ENCODE data around the gene N4BP2L2.

- no peak for TF ChIP-seq ZBTB8A (IDR thresholded peaks at IDR 0.05; ENCODE audit: partially characterized antibody)
- TF ChIP-seq ZNF639 (CRISPR knock-in tag; conservative IDR thresholded peaks at IDR 0.05 in 1 of 2, IDR thresholded peaks at IDR 0.05 in 1 of 2) = no peak
- TF ChIP-seq TAF7 (tag; IDR thresholded peaks at IDR 0.05) = no peak
- no peak for TF ChIP-seq RFX5 (IDR thresholded peaks at IDR 0.05; ENCODE audit: low read depth, low read length)
- TF ChIP-seq MYBL2 (IDR thresholded peaks at IDR 0.05; ENCODE audit: low read depth) = no peak
- no peak for TF ChIP-seq MYBL2 (CRISPR knock-in tag; IDR thresholded peaks at IDR 0.05; ENCODE audit: borderline replicate concordance)
These were observed 130.1 kb downstream of the N4BP2L2 start for GRCh38 chr13:32408296-32409000.
